H1 (cell line): ENCODE data around the gene KLHL3. TPM values are rescaled to one million over a fixed set of nuclear protein-coding genes. Genes with fewer than 3 reads are reported as not detected.

Experiments used
- CTCF ChIA-PET: fragments of 300-600 bp; sonication (Branson Sonifier 250); formaldehyde crosslinking; loops from one replicate; lab custom pipeline; 2021; ENCODE audit not compliant: partially characterized antibody; lab: Charles Lee
- POLR2A ChIA-PET: fragments of 300-600 bp; sonication (Branson Sonifier 250); formaldehyde crosslinking; loops from one replicate; lab custom pipeline; 2021; ENCODE audit warnings: inconsistent platforms; ENCODE audit not compliant: partially characterized antibody; lab: Charles Lee
- DNase-seq, 2 experiments: peaks; one replicate each; pipeline versions ENCODE4 v3.0.0 to v3.0.0-alpha.2; 2010 to 2022; ENCODE audit warnings: low spot score in 2 of 2, low read depth in 1 of 2, mixed read lengths in 1 of 2
- FAIRE-seq: peaks from 2 replicates; lab custom pipeline; 2011; peaks lifted over from hg19 to GRCh38; lab: Jason Lieb, UNC
- H2AFZ ChIP-seq: 2 replicates; pipeline ENCODE4 v1.8.1; 2012; ENCODE audit warnings: low read length, inconsistent platforms
- H2AK5ac ChIP-seq: 2 replicates; pipeline ENCODE4 v1.6.1; 2013; ENCODE audit warnings: low read depth, low read length
- H2BK120ac ChIP-seq: replicated peaks from 2 replicates; pipeline ENCODE3; 2013; ENCODE audit warnings: low read depth, low read length, inconsistent platforms
- H2BK12ac ChIP-seq: 2 replicates; pipeline ENCODE4 v1.6.1; 2013; ENCODE audit warnings: low read depth, low read length
- H2BK15ac ChIP-seq: 2 replicates; pipeline ENCODE4 v1.6.1; 2013; ENCODE audit warnings: low read length
- H2BK20ac ChIP-seq: 2 replicates; pipeline ENCODE4 v1.6.1; 2013; ENCODE audit warnings: low read length
- H2BK5ac ChIP-seq: 2 replicates; pipeline ENCODE4 v1.6.1; 2013; ENCODE audit warnings: low read depth, low read length
- H3K14ac ChIP-seq: 2 replicates; pipeline ENCODE4 v1.6.1; 2013; ENCODE audit warnings: inconsistent platforms; ENCODE audit not compliant: insufficient read length
- H3K18ac ChIP-seq: 2 replicates; pipeline ENCODE4 v1.6.1; 2013; ENCODE audit warnings: low read length; ENCODE audit errors: extremely low read depth
- H3K23ac ChIP-seq: 2 replicates; pipeline ENCODE4 v1.6.1; 2013; ENCODE audit warnings: inconsistent platforms; ENCODE audit not compliant: insufficient read length
- H3K23me2 ChIP-seq: 2 replicates; pipeline ENCODE4 v1.6.1; 2013; ENCODE audit warnings: low read depth, low read length
- H3K27ac ChIP-seq: 2 replicates; pipeline ENCODE4 v1.6.1; 2011; ENCODE audit warnings: low read depth, low read length, inconsistent platforms
- H3K27me3 ChIP-seq, 4 experiments: replicated peaks in 1 of 4; 1 replicate in 1 of 4; 2 replicates in 3 of 4; pipeline versions ENCODE4 v1.6.1 to v1.8.1; 2011 to 2013; ENCODE audit warnings: low read length in 3 of 4, mild to moderate bottlenecking in 3 of 4, inconsistent platforms in 2 of 4, mixed read lengths in 2 of 4, moderate library complexity in 1 of 4; ENCODE audit not compliant: control insufficient read depth in 3 of 4, insufficient read depth in 3 of 4; ENCODE audit errors: extremely low read depth in 1 of 4
- H3K36me3 ChIP-seq, 4 experiments: 2 replicates each; pipeline versions ENCODE4 v1.6.1 to v1.8.1; 2011 to 2013; ENCODE audit warnings: mild to moderate bottlenecking in 4 of 4, low read length in 3 of 4, moderate library complexity in 2 of 4, control low read depth in 1 of 4, inconsistent platforms in 1 of 4; ENCODE audit not compliant: insufficient read depth in 4 of 4, control insufficient read depth in 2 of 4
- H3K4ac ChIP-seq: replicated peaks from 2 replicates; pipeline ENCODE3; 2013; ENCODE audit warnings: low read length, low read depth, mixed read lengths, inconsistent platforms; ENCODE audit not compliant: insufficient read length
- H3K4me1 ChIP-seq, 4 experiments: replicated peaks in 1 of 4; 1 replicate in 1 of 4; 2 replicates in 3 of 4; pipeline versions ENCODE4 v1.6.1 to v1.8.1; 2011 to 2013; ENCODE audit warnings: low read length in 3 of 4, inconsistent platforms in 2 of 4, mixed read lengths in 1 of 4; ENCODE audit not compliant: insufficient read depth in 4 of 4, control insufficient read depth in 3 of 4
- H3K4me2 ChIP-seq, 2 experiments: 2 replicates each; pipeline versions ENCODE4 v1.6.1 to v1.8.1; 2011 to 2013; ENCODE audit warnings: low read depth in 2 of 2, low read length in 2 of 2, control low read depth in 1 of 2, inconsistent platforms in 1 of 2, mild to moderate bottlenecking in 1 of 2; ENCODE audit not compliant: insufficient read depth in 1 of 2
- H3K4me3 ChIP-seq, 4 experiments: fragments of 200-600, 300-600 bp in 1 of 4; sonication (generic), shearing (Covaris generic), sonication (Bioruptor Twin) in 1 of 4; 2 replicates each; pipeline versions ENCODE4 v1.5.1 to v1.8.1; 2011 to 2016; ENCODE audit warnings: low read length in 4 of 4, low read depth in 3 of 4, control low read depth in 2 of 4, inconsistent platforms in 2 of 4, mild to moderate bottlenecking in 2 of 4, mixed read lengths in 1 of 4, moderate library complexity in 1 of 4; ENCODE audit not compliant: insufficient read depth in 2 of 4; ENCODE audit errors: extremely low read depth in 1 of 4
- H3K56ac ChIP-seq: replicated peaks from 2 replicates; pipeline ENCODE3; 2013; ENCODE audit warnings: low read depth, mild to moderate bottlenecking, mixed read lengths, low read length, inconsistent platforms; ENCODE audit not compliant: insufficient read length
- H3K79me1 ChIP-seq: 2 replicates; pipeline ENCODE4 v1.6.1; 2013; ENCODE audit warnings: low read depth, low read length, control low read depth
- H3K79me2 ChIP-seq, 2 experiments: 2 replicates each; pipeline versions ENCODE4 v1.6.1 to v1.8.1; 2012 to 2013; ENCODE audit warnings: low read length in 2 of 2, mild to moderate bottlenecking in 2 of 2, inconsistent platforms in 1 of 2; ENCODE audit not compliant: insufficient read depth in 2 of 2, control insufficient read depth in 1 of 2
- H3K9ac ChIP-seq, 4 experiments: replicated peaks in 1 of 4; 1 replicate in 1 of 4; 2 replicates in 3 of 4; pipeline versions ENCODE4 v1.6.1 to v1.8.1; 2011 to 2013; ENCODE audit warnings: low read depth in 3 of 4, low read length in 3 of 4, control low read depth in 2 of 4, mild to moderate bottlenecking in 2 of 4, moderate library complexity in 2 of 4, inconsistent platforms in 1 of 4; ENCODE audit errors: extremely low read depth in 1 of 4
- H3K9me3 ChIP-seq, 2 experiments: 2 replicates each; pipeline versions ENCODE4 v1.6.1 to v1.8.1; 2012 to 2013; ENCODE audit warnings: mild to moderate bottlenecking in 2 of 2, moderate library complexity in 2 of 2, control low read depth in 1 of 2, inconsistent platforms in 1 of 2, low read depth in 1 of 2, low read length in 1 of 2, mixed read lengths in 1 of 2; ENCODE audit not compliant: insufficient read depth in 2 of 2
- H4K20me1 ChIP-seq, 2 experiments: replicated peaks in 1 of 2; 2 replicates each; pipeline versions ENCODE3 to v1.8.1; 2011 to 2013; ENCODE audit warnings: inconsistent platforms in 2 of 2, low read length in 2 of 2, mild to moderate bottlenecking in 1 of 2; ENCODE audit not compliant: insufficient read depth in 2 of 2, control insufficient read depth in 1 of 2
- H4K5ac ChIP-seq: 2 replicates; pipeline ENCODE4 v1.6.1; 2013; ENCODE audit warnings: low read length, low read depth, mixed read lengths, inconsistent platforms; ENCODE audit not compliant: insufficient read length
- H4K8ac ChIP-seq: 2 replicates; pipeline ENCODE4 v1.8.0; 2013; ENCODE audit warnings: mild to moderate bottlenecking, moderate library complexity, low read length, inconsistent platforms; ENCODE audit not compliant: insufficient read depth; ENCODE audit errors: extremely low read depth
- H4K91ac ChIP-seq: replicated peaks from 2 replicates; pipeline ENCODE3; 2013; ENCODE audit warnings: low read length, mixed read lengths, inconsistent platforms; ENCODE audit not compliant: insufficient read length
- ATF2 ChIP-seq: IDR thresholded peaks from 2 replicates; pipeline ENCODE4 v1.6.1; 2012; ENCODE audit warnings: low read length, inconsistent platforms
- BRCA1 ChIP-seq: IDR thresholded peaks from 2 replicates; pipeline ENCODE4 v1.6.1; 2012; ENCODE audit warnings: low read depth, low read length, improper control_type of control experiment
- CTBP2 ChIP-seq: IDR thresholded peaks from 2 replicates; pipeline ENCODE4 v1.7.0; 2011; ENCODE audit warnings: borderline replicate concordance, mild to moderate bottlenecking, moderate library complexity, mixed read lengths, low read length; ENCODE audit not compliant: insufficient read depth, insufficient read length
- EP300 ChIP-seq, 2 experiments: IDR thresholded peaks; 1 replicate in 1 of 2; 2 replicates in 1 of 2; pipeline ENCODE4 v1.6.1; 2011 to 2012; ENCODE audit warnings: low read depth in 2 of 2, low read length in 2 of 2, mild to moderate bottlenecking in 2 of 2, borderline replicate concordance in 1 of 2, inconsistent platforms in 1 of 2, moderate library complexity in 1 of 2
- KDM1A ChIP-seq: fragments of 200-600, 300-600 bp; sonication (generic); IDR thresholded peaks from 2 replicates; pipeline ENCODE4 v1.7.1; 2016; ENCODE audit warnings: mild to moderate bottlenecking, low read length, borderline replicate concordance
- KDM5A ChIP-seq: fragments of 200-600 bp; IDR thresholded peaks from 2 replicates; pipeline ENCODE4 v1.7.1; 2012; ENCODE audit warnings: mild to moderate bottlenecking, low read length, inconsistent platforms, mixed read lengths
- POU5F1 ChIP-seq: IDR thresholded peaks from 2 replicates; pipeline ENCODE4 v1.6.1; 2011; ENCODE audit warnings: low read depth, mild to moderate bottlenecking, low read length, moderate library complexity
- RAD21 ChIP-seq, 2 experiments: IDR thresholded peaks in 1 of 2; conservative IDR thresholded peaks in 1 of 2; 2 replicates each; pipeline ENCODE4 v1.6.1; 2011; ENCODE audit warnings: low read depth in 2 of 2, low read length in 2 of 2, improper control_type of control experiment in 1 of 2, inconsistent platforms in 1 of 2, mild to moderate bottlenecking in 1 of 2, moderate library complexity in 1 of 2
- RFX5 ChIP-seq: IDR thresholded peaks from 2 replicates; pipeline ENCODE4 v1.6.1; 2011; ENCODE audit warnings: low read depth, low read length, improper control_type of control experiment, borderline replicate concordance
- SAP30 ChIP-seq: fragments of 300-600 bp; sonication (generic); IDR thresholded peaks from 2 replicates; pipeline ENCODE4 v1.7.1; 2012; ENCODE audit warnings: low read length, moderate library complexity, mild to moderate bottlenecking, inconsistent platforms; ENCODE audit not compliant: insufficient read depth, insufficient replicate concordance
- TAF7 ChIP-seq: optimal IDR thresholded peaks from 2 replicates; pipeline ENCODE3; 2011; ENCODE audit warnings: low read depth, mild to moderate bottlenecking, inconsistent platforms, low read length, moderate library complexity, borderline replicate concordance
- WGBS, 2 experiments: shearing (Covaris generic) in 1 of 2; methylation state at CpG; one replicate each; pipeline versions ENCODE4 v1.1.6 to v1.1.7; 2013 to 2015; ENCODE audit warnings: low lambda C conversion rate in 2 of 2, mixed read lengths in 2 of 2, inconsistent platforms in 1 of 2, low coverage in 1 of 2, missing lambda C conversion rate in 1 of 2; ENCODE audit not compliant: insufficient replicate concordance in 2 of 2, insufficient coverage in 1 of 2, insufficient read length in 1 of 2; ENCODE audit errors: extremely low coverage in 1 of 2, missing lambda C conversion rate in 1 of 2; 5-methylcytosine and 5-hydroxymethylcytosine counted together
- polyA plus RNA-seq, 7 experiments: library from polyadenylated mRNA; depleted of rRNA in 3 of 7; stranded (reverse) in 5 of 7; unstranded in 2 of 7; fragments of >200 nt in 5 of 7; fragments of 200-250 nt in 2 of 7; gene quantifications; 1 replicate in 5 of 7; 2 replicates in 1 of 7; 4 replicates in 1 of 7; pipeline versions ENCODE4 v1.2.1 to v1.2.3, GENCODE V29; 2011 to 2013; ENCODE audit warnings: missing spikeins in 2 of 7, mixed read lengths in 2 of 7
- total RNA-seq: library from RNA; stranded (reverse); fragmentation: NEBNext Ultra II Directional; extraction: Animal tissue kit (Norgen Biotek cat#: 25700); gene quantifications from 2 replicates; pipeline ENCODE4 v1.2.1, GENCODE V29; 2021

KLHL3 gene
- total and polyA plus RNA-seq, 2 of the 8 experiments (the other 6 are each of a cell fraction or from before 2014, with no cell fraction given), result 7.4 to 13.7 TPM

- Histone ChIP-seq H3K56ac (no peak overlapping the region), H3K9ac (no peak overlapping the region), H3K23me2 (no peaks in the 10 kb centered on the region), H4K20me1 (no peaks in the 10 kb centered on the region), H3K27me3 (no peaks in the 10 kb centered on the region), H2BK5ac (no peak overlapping the region), H3K36me3 (no peaks in the 10 kb centered on the region), H4K5ac (no peak overlapping the region), H3K9me3 (no peaks in the 10 kb centered on the region), H3K14ac (no peak overlapping the region), H3K79me2 (no peaks in the 10 kb centered on the region), H3K4me2 (no peak overlapping the region), H3K4me1 (no peaks in the 10 kb centered on the region), H2AFZ (no peak overlapping the region), H3K27ac (no peak overlapping the region), H4K8ac (no peak overlapping the region), H4K91ac (no peak overlapping the region), H3K18ac (no peak overlapping the region), H2BK120ac (no peak overlapping the region), H2BK20ac (no peak overlapping the region), H3K4me3 (no peak overlapping the region), H3K23ac (no peak overlapping the region), H3K79me1 (no peaks in the 10 kb centered on the region), H2BK12ac (no peak overlapping the region), H2BK15ac (no peak overlapping the region), H2AK5ac (no peak overlapping the region), H3K4ac (no peak overlapping the region)
- POLR2A ChIA-PET, result no interaction called here
- FAIRE-seq (no peak), DNase-seq (no peak)
- CTCF ChIA-PET, result interaction anchor here (0.7 to 1.0 kb wide), 2 partner anchors 41 to 1668 kb away, joined by 3 read pairs; no protein-coding TSS in a partner anchor
- 74% methylated on average over 4 of the region's 4 CpGs; no CpG with 5 or more reads in 1 of the 2 experiments for WGBS, 2 experiments
- TF ChIP-seq BRCA1 (no peak), TAF7 (no peak), KDM1A (no peak), RAD21 (IDR thresholded peaks at IDR 0.05 in 1 of 2, conservative IDR thresholded peaks at IDR 0.05 in 1 of 2; ENCODE audit: low read depth in 2 of 2, low read length in 2 of 2) (no peak), EP300 (IDR thresholded peaks at IDR 0.05; ENCODE audit: borderline replicate concordance in 1 of 2, low read depth in 2 of 2, low read length in 2 of 2) (no peak), CTBP2 (no peak), SAP30 (no peak), POU5F1 (no peak), KDM5A (no peak), ATF2 (no peak), RFX5 (no peak)
Measured at GRCh38 chr5:137782984-137783536, 47.2 kb upstream of the KLHL3 start.
